Measurements from ENCODE around the gene KCNH3.

The KCNH3 gene

DNA sequence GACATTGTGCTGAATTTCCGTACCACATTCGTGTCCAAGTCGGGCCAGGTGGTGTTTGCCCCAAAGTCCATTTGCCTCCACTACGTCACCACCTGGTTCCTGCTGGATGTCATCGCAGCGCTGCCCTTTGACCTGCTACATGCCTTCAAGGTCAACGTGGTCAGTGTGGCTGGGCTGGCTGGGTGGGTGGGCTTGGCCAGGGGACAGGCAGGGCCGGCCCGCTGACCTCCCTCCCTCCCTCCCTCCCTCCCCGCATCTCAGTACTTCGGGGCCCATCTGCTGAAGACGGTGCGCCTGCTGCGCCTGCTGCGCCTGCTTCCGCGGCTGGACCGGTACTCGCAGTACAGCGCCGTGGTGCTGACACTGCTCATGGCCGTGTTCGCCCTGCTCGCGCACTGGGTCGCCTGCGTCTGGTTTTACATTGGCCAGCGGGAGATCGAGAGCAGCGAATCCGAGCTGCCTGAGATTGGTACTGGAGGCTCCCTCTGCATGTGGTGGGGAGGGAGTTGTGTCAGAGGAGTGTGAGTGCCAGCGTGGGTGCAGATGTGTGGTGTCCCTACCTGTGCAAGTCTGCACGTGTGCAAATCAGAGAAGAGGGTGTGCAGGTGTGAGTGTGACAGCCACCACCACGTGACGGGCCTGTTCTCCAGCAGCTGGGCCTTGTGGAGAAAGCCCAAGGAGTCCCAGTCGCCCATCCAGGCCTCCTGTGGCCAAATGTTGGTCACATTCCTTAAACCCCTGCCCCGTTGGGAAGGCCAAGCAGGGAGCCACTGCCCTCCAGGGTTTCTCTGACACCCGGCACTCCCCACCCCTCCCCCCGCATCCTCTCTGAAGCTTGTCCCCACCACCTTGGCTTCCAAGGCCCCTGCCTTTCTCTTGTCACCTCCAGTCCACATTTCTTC, 5.3 kb downstream of the KCNH3 start:
- H3K36me3 ChIP-seq, result no peaks in the 10 kb centered on the region
- H3K9me3 ChIP-seq, result no peaks in the 10 kb centered on the region
- no peak overlapping the region for H3K27ac ChIP-seq
- peaks cover 0 to 7% of the 10 kb centered on the region in 2 experiments for H3K4me1 ChIP-seq (ENCODE audit: control insufficient read depth in 1 of 2, insufficient read depth in 1 of 2, low read depth in 1 of 2, low read length in 1 of 2)
- TF ChIP-seq, protein P1, sequence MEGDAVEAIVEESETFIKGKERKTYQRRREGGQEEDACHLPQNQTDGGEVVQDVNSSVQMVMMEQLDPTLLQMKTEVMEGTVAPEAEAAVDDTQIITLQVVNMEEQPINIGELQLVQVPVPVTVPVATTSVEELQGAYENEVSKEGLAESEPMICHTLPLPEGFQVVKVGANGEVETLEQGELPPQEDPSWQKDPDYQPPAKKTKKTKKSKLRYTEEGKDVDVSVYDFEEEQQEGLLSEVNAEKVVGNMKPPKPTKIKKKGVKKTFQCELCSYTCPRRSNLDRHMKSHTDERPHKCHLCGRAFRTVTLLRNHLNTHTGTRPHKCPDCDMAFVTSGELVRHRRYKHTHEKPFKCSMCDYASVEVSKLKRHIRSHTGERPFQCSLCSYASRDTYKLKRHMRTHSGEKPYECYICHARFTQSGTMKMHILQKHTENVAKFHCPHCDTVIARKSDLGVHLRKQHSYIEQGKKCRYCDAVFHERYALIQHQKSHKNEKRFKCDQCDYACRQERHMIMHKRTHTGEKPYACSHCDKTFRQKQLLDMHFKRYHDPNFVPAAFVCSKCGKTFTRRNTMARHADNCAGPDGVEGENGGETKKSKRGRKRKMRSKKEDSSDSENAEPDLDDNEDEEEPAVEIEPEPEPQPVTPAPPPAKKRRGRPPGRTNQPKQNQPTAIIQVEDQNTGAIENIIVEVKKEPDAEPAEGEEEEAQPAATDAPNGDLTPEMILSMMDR (IDR thresholded peaks at IDR 0.05), result no peak
- no peak overlapping the region for H3K4me3 ChIP-seq (ENCODE audit: low read depth in 1 of 2, low read length in 1 of 2)
- peaks cover 98% of the 10 kb centered on the region for H3K27me3 ChIP-seq

DNA sequence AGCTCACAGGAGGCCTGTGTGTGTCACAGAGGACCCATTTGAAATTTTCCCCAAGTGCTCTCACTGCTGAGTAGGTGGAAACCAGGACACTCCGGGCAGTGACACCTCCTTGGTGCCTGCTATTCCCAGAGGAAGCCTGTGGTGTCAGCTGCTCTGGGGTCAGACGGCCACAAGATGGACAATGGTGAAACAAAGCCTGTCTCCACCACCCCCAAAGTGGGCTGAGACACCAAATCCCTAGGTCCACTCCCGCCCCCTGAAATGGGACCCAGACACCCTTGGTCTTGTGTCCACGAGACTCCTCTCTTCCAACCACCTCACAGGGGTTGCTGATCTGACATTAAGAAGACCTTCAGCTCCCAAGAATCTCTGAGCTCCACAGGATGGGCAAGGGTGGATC, 7.0 kb downstream of the KCNH3 start:
- TF ChIP-seq, protein P1 (IDR thresholded peaks at IDR 0.05), result no peak
- no peaks in the 10 kb centered on the region for H3K9me3 ChIP-seq
- H3K4me1 ChIP-seq (ENCODE audit: control insufficient read depth in 1 of 2, insufficient read depth in 1 of 2, low read depth in 1 of 2, low read length in 1 of 2), result peaks cover 0 to 7% of the 10 kb centered on the region in 2 experiments
- peaks cover 98% of the 10 kb centered on the region for H3K27me3 ChIP-seq
- no peaks in the 10 kb centered on the region for H3K36me3 ChIP-seq
- H3K4me3 ChIP-seq (ENCODE audit: low read depth in 1 of 2, low read length in 1 of 2), result no peak overlapping the region
- no peak overlapping the region for H3K27ac ChIP-seq

DNA sequence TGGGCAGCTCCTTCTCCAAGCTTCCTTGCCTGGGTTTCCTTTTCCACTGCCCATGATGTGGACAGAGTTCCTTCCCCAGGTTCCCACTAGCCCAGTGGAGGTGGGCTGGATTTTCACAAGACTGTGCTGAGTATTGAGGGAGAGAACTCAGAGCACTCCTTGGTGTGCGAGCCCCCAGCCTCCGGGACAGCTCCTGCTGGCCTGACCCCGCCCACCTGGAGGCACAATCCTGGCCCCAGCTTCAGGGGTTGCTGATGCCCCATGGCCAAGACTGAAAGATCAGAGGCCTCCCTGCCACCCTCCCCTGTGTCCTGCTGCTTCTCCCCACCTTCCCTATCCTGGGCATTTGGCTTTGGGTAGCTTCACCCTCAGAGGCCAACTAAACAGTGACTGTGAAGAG, 7.7 kb downstream of the KCNH3 start:
- H3K4me1 ChIP-seq (ENCODE audit: control insufficient read depth in 1 of 2, insufficient read depth in 1 of 2, low read depth in 1 of 2, low read length in 1 of 2), result peaks cover 0 to 7% of the 10 kb centered on the region in 2 experiments
- TF ChIP-seq, protein P1 (IDR thresholded peaks at IDR 0.05), result no peak
- H3K27me3 ChIP-seq, result peaks cover 98% of the 10 kb centered on the region
- no peaks in the 10 kb centered on the region for H3K9me3 ChIP-seq
- H3K4me3 ChIP-seq (ENCODE audit: low read depth in 1 of 2, low read length in 1 of 2), result no peak overlapping the region
- no peak overlapping the region for H3K27ac ChIP-seq
- no peaks in the 10 kb centered on the region for H3K36me3 ChIP-seq

DNA sequence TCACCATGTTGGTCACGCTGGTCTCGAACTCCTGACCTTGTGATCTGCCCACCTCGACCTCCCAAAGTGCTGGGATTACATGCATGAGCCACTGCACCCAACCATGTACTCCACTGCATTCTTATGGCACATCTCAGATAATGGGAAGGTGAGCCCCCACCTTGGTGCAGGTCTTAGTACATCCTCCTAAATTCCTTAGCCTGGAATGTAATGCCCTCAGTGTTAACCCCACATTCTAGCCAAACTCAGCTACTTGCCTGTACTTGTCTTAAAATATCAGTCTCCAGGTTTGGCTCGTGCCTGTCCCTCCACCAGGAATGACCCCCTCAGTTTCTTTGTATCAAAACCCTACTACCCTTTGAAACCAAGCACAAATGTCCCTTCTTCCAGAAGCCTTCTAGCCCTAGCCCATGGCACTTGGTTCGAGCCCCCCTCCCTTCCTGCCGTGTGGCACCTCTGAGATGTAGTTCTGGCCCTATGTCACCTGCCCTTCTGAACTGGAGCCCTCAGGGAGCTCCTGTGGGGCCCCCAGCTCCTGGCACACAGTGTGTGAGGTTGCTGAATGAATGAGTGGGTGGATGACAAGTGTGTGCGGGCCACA, 8.4 kb downstream of the KCNH3 start:
- Histone ChIP-seq H3K9me3 (no peaks in the 10 kb centered on the region), H3K4me1 (ENCODE audit: control insufficient read depth in 1 of 2, insufficient read depth in 1 of 2, low read depth in 1 of 2, low read length in 1 of 2) (peaks cover 0 to 7% of the 10 kb centered on the region in 2 experiments), H3K4me3 (ENCODE audit: low read depth in 1 of 2, low read length in 1 of 2) (no peak overlapping the region), H3K27ac (no peak overlapping the region), H3K36me3 (no peaks in the 10 kb centered on the region), H3K27me3 (peaks cover 100% of the 10 kb centered on the region)
- TF ChIP-seq, protein P1 (IDR thresholded peaks at IDR 0.05), result no peak

DNA sequence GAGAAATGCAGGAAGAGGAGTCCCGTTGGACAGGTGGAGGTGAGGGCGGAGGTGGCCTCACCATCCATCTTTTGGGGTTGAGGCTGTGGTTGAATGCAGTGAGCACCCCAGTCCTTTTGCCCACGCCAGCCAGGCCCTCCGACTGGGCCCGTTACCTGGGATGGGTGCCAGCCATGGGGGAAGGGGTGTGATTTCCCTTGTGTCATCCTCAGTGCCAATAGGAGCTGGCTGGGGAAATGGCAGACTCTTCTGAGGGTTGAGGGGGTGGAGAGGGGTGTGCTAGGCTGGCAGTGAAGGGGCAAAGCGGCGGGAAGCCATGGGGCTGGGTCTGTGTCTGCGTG, 9.6 kb downstream of the KCNH3 start:
- Histone ChIP-seq H3K4me1 (ENCODE audit: control insufficient read depth in 1 of 2, insufficient read depth in 1 of 2, low read depth in 1 of 2, low read length in 1 of 2) (peaks cover 0 to 7% of the 10 kb centered on the region in 2 experiments), H3K27me3 (peaks cover 100% of the 10 kb centered on the region), H3K36me3 (no peaks in the 10 kb centered on the region), H3K4me3 (ENCODE audit: low read depth in 1 of 2, low read length in 1 of 2) (no peak overlapping the region), H3K9me3 (no peaks in the 10 kb centered on the region), H3K27ac (no peak overlapping the region)
- TF ChIP-seq, protein P1 (IDR thresholded peaks at IDR 0.05), result no peak
